ENCODE results near the gene GALNT18. TPM values are rescaled to one million over a fixed set of nuclear protein-coding genes. Genes with fewer than 3 reads are reported as not detected.

Gene GALNT18
- total RNA-seq, 2 experiments from 2014 or later = not detected

DNA sequence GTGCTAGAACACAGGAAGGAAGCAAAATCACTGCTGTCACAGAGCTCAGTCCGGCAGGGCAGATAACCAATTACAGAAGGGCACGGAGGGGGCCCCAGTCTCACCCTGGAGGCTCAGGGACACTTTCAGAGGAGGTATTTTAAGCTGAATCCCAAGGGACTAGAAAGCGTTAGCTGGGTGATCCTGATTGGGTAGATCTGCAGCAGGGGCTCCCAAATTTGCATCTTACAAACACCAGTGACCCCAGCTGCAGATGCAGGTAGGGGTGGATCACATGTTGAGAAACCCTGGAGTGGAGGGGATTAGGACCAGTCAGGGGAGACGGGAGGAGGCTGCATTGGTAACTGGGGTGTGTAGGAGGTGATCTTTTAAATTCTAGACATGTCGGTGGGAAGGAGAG, 360.2 kb downstream of the GALNT18 start:
- CTCF ChIA-PET (ENCODE audit: unreplicated experiment) = no interaction called here

GRCh38 chr11:11260903-11261302, 360.9 kb downstream of the GALNT18 start:
- no peaks in the 10 kb centered on the region for H3K9me3 ChIP-seq (ENCODE audit: low read length)
- no peaks in the 10 kb centered on the region for H3K36me3 ChIP-seq (ENCODE audit: insufficient read depth, low read length)
- BruUV-seq (replicated peaks) = TSS peak; percentile 86
- intact Hi-C loops (cut with micrococcal nuclease; ENCODE audit: unreplicated experiment) = no loop called here
- TF ChIP-seq EZH2phosphoT487 (IDR thresholded peaks at IDR 0.05; ENCODE audit: borderline replicate concordance, low read depth, low read length) = no peak
- TF ChIP-seq, protein P1, sequence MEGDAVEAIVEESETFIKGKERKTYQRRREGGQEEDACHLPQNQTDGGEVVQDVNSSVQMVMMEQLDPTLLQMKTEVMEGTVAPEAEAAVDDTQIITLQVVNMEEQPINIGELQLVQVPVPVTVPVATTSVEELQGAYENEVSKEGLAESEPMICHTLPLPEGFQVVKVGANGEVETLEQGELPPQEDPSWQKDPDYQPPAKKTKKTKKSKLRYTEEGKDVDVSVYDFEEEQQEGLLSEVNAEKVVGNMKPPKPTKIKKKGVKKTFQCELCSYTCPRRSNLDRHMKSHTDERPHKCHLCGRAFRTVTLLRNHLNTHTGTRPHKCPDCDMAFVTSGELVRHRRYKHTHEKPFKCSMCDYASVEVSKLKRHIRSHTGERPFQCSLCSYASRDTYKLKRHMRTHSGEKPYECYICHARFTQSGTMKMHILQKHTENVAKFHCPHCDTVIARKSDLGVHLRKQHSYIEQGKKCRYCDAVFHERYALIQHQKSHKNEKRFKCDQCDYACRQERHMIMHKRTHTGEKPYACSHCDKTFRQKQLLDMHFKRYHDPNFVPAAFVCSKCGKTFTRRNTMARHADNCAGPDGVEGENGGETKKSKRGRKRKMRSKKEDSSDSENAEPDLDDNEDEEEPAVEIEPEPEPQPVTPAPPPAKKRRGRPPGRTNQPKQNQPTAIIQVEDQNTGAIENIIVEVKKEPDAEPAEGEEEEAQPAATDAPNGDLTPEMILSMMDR (conservative IDR thresholded peaks at IDR 0.05; ENCODE audit: low read length) = no peak
- peak overlapping the region; percentile 82 for H3K27ac ChIP-seq (ENCODE audit: low read depth, low read length, poor library complexity, severe bottlenecking)
- no peaks in the 10 kb centered on the region for H3K9me2 ChIP-seq (ENCODE audit: insufficient read depth, low read length)
- peak overlapping the region; percentile 71 for H3K4me3 ChIP-seq (ENCODE audit: low read depth, low read length, poor library complexity, severe bottlenecking)
- ChIA-PET POLR2A (interaction anchor here (0.7 to 1.6 kb wide), 3 partner anchors 8 to 558 kb away, joined by 3 to 5 read pairs (median 3); no protein-coding TSS in a partner anchor), CTCF (ENCODE audit: unreplicated experiment) (no interaction called here)
- no peak for DNase-seq (ENCODE audit: low spot score)
- peak overlapping the region; percentile 17; the same call in 1 of the 2 replicates for H2AFZ ChIP-seq (ENCODE audit: low read length)
- peak overlapping the region; percentile 69 for H3K4me2 ChIP-seq (ENCODE audit: low read length)
- peaks cover 13% of the 10 kb centered on the region; the same call in 1 of the 2 replicates for H3K79me2 ChIP-seq (ENCODE audit: insufficient read depth, low read depth, low read length)
- no peaks in the 10 kb centered on the region for H4K20me1 ChIP-seq (ENCODE audit: insufficient read depth, low read length)
- peaks cover 77% of the 10 kb centered on the region for H3K4me1 ChIP-seq (ENCODE audit: insufficient read depth, low read length, poor library complexity, severe bottlenecking)

More for the DNA sequence above, 360.2 kb downstream of the GALNT18 start:
- intact Hi-C loops (cut with micrococcal nuclease; ENCODE audit: unreplicated experiment) = no loop called here
- H3K36me3 ChIP-seq (ENCODE audit: insufficient read depth, low read length) = no peaks in the 10 kb centered on the region
- H3K4me1 ChIP-seq (ENCODE audit: insufficient read depth, low read length, poor library complexity, severe bottlenecking) = peaks cover 71% of the 10 kb centered on the region
- peak overlapping the region; percentile 17; the same call in 1 of the 2 replicates for H2AFZ ChIP-seq (ENCODE audit: low read length)
- no peaks in the 10 kb centered on the region for H3K9me3 ChIP-seq (ENCODE audit: low read length)
- peaks cover 13% of the 10 kb centered on the region; the same call in 1 of the 2 replicates for H3K79me2 ChIP-seq (ENCODE audit: insufficient read depth, low read depth, low read length)
- H3K9me2 ChIP-seq (ENCODE audit: insufficient read depth, low read length) = no peaks in the 10 kb centered on the region
- H4K20me1 ChIP-seq (ENCODE audit: insufficient read depth, low read length) = no peaks in the 10 kb centered on the region
- POLR2A ChIA-PET = interaction anchor here (1.0 to 1.6 kb wide), 3 partner anchors 9 to 28 kb away, joined by 3 to 5 read pairs (median 5); no protein-coding TSS in a partner anchor
- H3K27ac ChIP-seq (ENCODE audit: low read depth, low read length, poor library complexity, severe bottlenecking) = peak overlapping the region; percentile 82
- DNase-seq (ENCODE audit: low spot score) = peak; percentile 95
- H3K4me2 ChIP-seq (ENCODE audit: low read length) = peak overlapping the region; percentile 69
- TF ChIP-seq, protein P1 (conservative IDR thresholded peaks at IDR 0.05; ENCODE audit: low read length) = no peak
- TF ChIP-seq EZH2phosphoT487 (IDR thresholded peaks at IDR 0.05; ENCODE audit: borderline replicate concordance, low read depth, low read length) = no peak
- no TSS peak for BruUV-seq (replicated peaks)
- peak overlapping the region; percentile 71 for H3K4me3 ChIP-seq (ENCODE audit: low read depth, low read length, poor library complexity, severe bottlenecking)

GRCh38 chr11:11253995-11254394, 367.8 kb downstream of the GALNT18 start:
- Histone ChIP-seq H3K9me2 (ENCODE audit: insufficient read depth, low read length) (no peaks in the 10 kb centered on the region), H3K4me3 (ENCODE audit: low read depth, low read length, poor library complexity, severe bottlenecking) (no peak overlapping the region), H3K36me3 (ENCODE audit: insufficient read depth, low read length) (no peaks in the 10 kb centered on the region), H3K79me2 (ENCODE audit: insufficient read depth, low read depth, low read length) (no peaks in the 10 kb centered on the region), H3K9me3 (ENCODE audit: low read length) (no peaks in the 10 kb centered on the region), H4K20me1 (ENCODE audit: insufficient read depth, low read length) (no peaks in the 10 kb centered on the region), H3K27ac (ENCODE audit: low read depth, low read length, poor library complexity, severe bottlenecking) (no peak overlapping the region), H3K4me2 (ENCODE audit: low read length) (no peak overlapping the region), H2AFZ (ENCODE audit: low read length) (no peak overlapping the region), H3K4me1 (ENCODE audit: insufficient read depth, low read length, poor library complexity, severe bottlenecking) (peaks cover 59% of the 10 kb centered on the region)
- intact Hi-C loops (cut with micrococcal nuclease; ENCODE audit: unreplicated experiment) = no loop called here
- ChIA-PET CTCF (ENCODE audit: unreplicated experiment) (no interaction called here), POLR2A (interaction anchor here (0.6 kb wide), 1 partner anchor 1661 kb away, joined by 3 read pairs; no protein-coding TSS in a partner anchor)
- BruUV-seq (replicated peaks) = no TSS peak
- DNase-seq (ENCODE audit: low spot score) = no peak
- TF ChIP-seq, protein P1 (conservative IDR thresholded peaks at IDR 0.05; ENCODE audit: low read length) = no peak
- TF ChIP-seq EZH2phosphoT487 (IDR thresholded peaks at IDR 0.05; ENCODE audit: borderline replicate concordance, low read depth, low read length) = no peak

Data from OCI-LY7 (cell line).